WTC11 (cell line): Measurements from ENCODE around the gene POP4. TPM values are rescaled to one million over a fixed set of nuclear protein-coding genes. Genes with fewer than 3 reads are reported as not detected.

ENCODE experiments used
- ATAC-seq: fragments of 200-7000 bp; cut with Tn5 transposase; 2 replicates; pipeline ENCODE4 v1.10.0; 2021; ENCODE audit warnings: mild to moderate bottlenecking, moderate library complexity
- CTCF ChIA-PET: fragments of 300-600 bp; sonication (Branson Sonifier 250); formaldehyde crosslinking; loops from one replicate; lab custom pipeline; 2021; ENCODE audit warnings: antibody characterized with exemption; lab: Charles Lee
- POLR2A ChIA-PET: fragments of 350-600 bp; sonication (Branson Sonifier 250); formaldehyde crosslinking; loops from one replicate; lab custom pipeline; 2021; ENCODE audit warnings: antibody characterized with exemption; lab: Charles Lee
- DNase-seq: peaks from one replicate; pipeline ENCODE4 v3.0.0; 2021; ENCODE audit warnings: low spot score
- H3K27ac Mint-ChIP-seq: 2 replicates; pipeline ENCODE4 v1.8.0; 2021; ENCODE audit warnings: mixed read lengths
- H3K27me3 Mint-ChIP-seq: 2 replicates; pipeline ENCODE4 v1.8.0; 2021; ENCODE audit warnings: low read depth, mild to moderate bottlenecking, moderate library complexity, mixed read lengths
- H3K36me3 Mint-ChIP-seq: 2 replicates; pipeline ENCODE4 v1.8.0; 2021; ENCODE audit warnings: mixed read lengths
- H3K4me1 Mint-ChIP-seq: 2 replicates; pipeline ENCODE4 v1.8.0; 2022; ENCODE audit warnings: mixed read lengths
- H3K4me3 Mint-ChIP-seq: 2 replicates; pipeline ENCODE4 v1.8.0; 2021; ENCODE audit warnings: mild to moderate bottlenecking, moderate library complexity, mixed read lengths
- H3K9me3 Mint-ChIP-seq: 2 replicates; pipeline ENCODE4 v1.8.0; 2021; ENCODE audit warnings: mixed read lengths
- CREM ChIP-seq: sonication (generic); formaldehyde crosslinking; IDR thresholded peaks from 2 replicates; pipeline ENCODE4 v1.8.1; 2022; ENCODE audit warnings: mild to moderate bottlenecking, missing genetic modification reagents, moderate library complexity
- EMX1 ChIP-seq: fragments of 250-450 bp; sonication (Bioruptor Pico); IDR thresholded peaks from 2 replicates; pipeline ENCODE4 v1.8.0; 2021; ENCODE audit warnings: mild to moderate bottlenecking
- GABPB1 ChIP-seq: sonication (generic); formaldehyde crosslinking; IDR thresholded peaks from 2 replicates; pipeline ENCODE4 v1.8.1; 2023; ENCODE audit warnings: mild to moderate bottlenecking, missing genetic modification reagents
- HMGA2 ChIP-seq: fragments of 250-450 bp; sonication (Bioruptor Pico); IDR thresholded peaks from 2 replicates; pipeline ENCODE4 v1.4.0; 2021; ENCODE audit warnings: mild to moderate bottlenecking, moderate library complexity
- KAT7 ChIP-seq: sonication (generic); formaldehyde crosslinking; IDR thresholded peaks from 2 replicates; pipeline ENCODE4 v1.8.1; 2023; ENCODE audit warnings: missing genetic modification reagents, mild to moderate bottlenecking, borderline replicate concordance
- MYBL2 ChIP-seq: sonication (generic); formaldehyde crosslinking; IDR thresholded peaks from 2 replicates; pipeline ENCODE4 v1.8.1; 2023; ENCODE audit warnings: mild to moderate bottlenecking, moderate library complexity, missing genetic modification reagents
- NFATC4 ChIP-seq: fragments of 250-450 bp; sonication (Bioruptor Pico); IDR thresholded peaks from 2 replicates; pipeline ENCODE4 v1.9.0; 2021; ENCODE audit warnings: mild to moderate bottlenecking
- NR2C2 ChIP-seq: sonication (generic); formaldehyde crosslinking; IDR thresholded peaks from 2 replicates; pipeline ENCODE4 v1.8.0; 2022; ENCODE audit warnings: mild to moderate bottlenecking, missing genetic modification reagents
- SOX15 ChIP-seq: fragments of 250-450 bp; sonication (Bioruptor Pico); IDR thresholded peaks from 2 replicates; pipeline ENCODE4 v1.9.0; 2021; ENCODE audit warnings: mild to moderate bottlenecking
- ZBTB21 ChIP-seq: sonication (generic); formaldehyde crosslinking; IDR thresholded peaks from 2 replicates; pipeline ENCODE4 v1.8.1; 2023; ENCODE audit warnings: mild to moderate bottlenecking, missing genetic modification reagents, borderline replicate concordance
- ZNF396 ChIP-seq: fragments of 250-450 bp; sonication (Bioruptor Pico); IDR thresholded peaks from 2 replicates; pipeline ENCODE4 v1.8.0; 2021; ENCODE audit warnings: mild to moderate bottlenecking, moderate library complexity, borderline replicate concordance
- ZNF416 ChIP-seq: fragments of 250-450 bp; sonication (Bioruptor Pico); IDR thresholded peaks from 2 replicates; pipeline ENCODE4 v1.9.0; 2021; ENCODE audit warnings: mild to moderate bottlenecking, inconsistent platforms
- ZNF671 ChIP-seq: fragments of 250-450 bp; sonication (Bioruptor Pico); IDR thresholded peaks from 2 replicates; pipeline ENCODE4 v1.8.0; 2021; ENCODE audit warnings: mild to moderate bottlenecking
- total RNA-seq: library from RNA; stranded (reverse); gene quantifications from 3 replicates; pipeline ENCODE4 v1.2.3, GENCODE V29; 2021
- TF ChIP-seq, protein P1 (sequence below): sonication (generic); formaldehyde crosslinking; IDR thresholded peaks from 2 replicates; pipeline ENCODE4 v1.8.1; 2023; ENCODE audit warnings: mild to moderate bottlenecking, missing genetic modification reagents
- TF ChIP-seq, protein P2 (sequence below): fragments of 250-450 bp; sonication (Bioruptor Pico); IDR thresholded peaks from 2 replicates; pipeline ENCODE4 v1.9.0; 2021; ENCODE audit warnings: mild to moderate bottlenecking, borderline replicate concordance
- TF ChIP-seq, protein P3 (sequence below): sonication (generic); formaldehyde crosslinking; IDR thresholded peaks from 2 replicates; pipeline ENCODE4 v1.8.0; 2022; ENCODE audit warnings: mild to moderate bottlenecking, missing genetic modification reagents
- TF ChIP-seq, protein P4 (sequence below): sonication (generic); formaldehyde crosslinking; IDR thresholded peaks from 2 replicates; pipeline ENCODE4 v1.8.1; 2022; ENCODE audit warnings: low read depth, missing genetic modification reagents, borderline replicate concordance
- TF ChIP-seq, protein P5 (sequence below): sonication (generic); formaldehyde crosslinking; IDR thresholded peaks from 2 replicates; pipeline ENCODE4 v1.8.1; 2023; ENCODE audit warnings: mild to moderate bottlenecking, missing genetic modification reagents
- TF ChIP-seq, protein P6 (sequence below): fragments of 250-450 bp; sonication (Bioruptor Pico); IDR thresholded peaks from 2 replicates; pipeline ENCODE4 v1.9.0; 2021; ENCODE audit warnings: mild to moderate bottlenecking
- TF ChIP-seq, protein P7 (sequence below): sonication (generic); formaldehyde crosslinking; IDR thresholded peaks from 2 replicates; pipeline ENCODE4 v1.8.1; 2022; ENCODE audit warnings: missing genetic modification reagents, borderline replicate concordance
- TF ChIP-seq, protein P8 (sequence below): sonication (generic); formaldehyde crosslinking; IDR thresholded peaks from 2 replicates; pipeline ENCODE4 v1.8.0; 2022; ENCODE audit warnings: mild to moderate bottlenecking, missing genetic modification reagents

Gene POP4
- total RNA-seq, 1 experiment from 2014 or later, result 46.7 TPM

DNA sequence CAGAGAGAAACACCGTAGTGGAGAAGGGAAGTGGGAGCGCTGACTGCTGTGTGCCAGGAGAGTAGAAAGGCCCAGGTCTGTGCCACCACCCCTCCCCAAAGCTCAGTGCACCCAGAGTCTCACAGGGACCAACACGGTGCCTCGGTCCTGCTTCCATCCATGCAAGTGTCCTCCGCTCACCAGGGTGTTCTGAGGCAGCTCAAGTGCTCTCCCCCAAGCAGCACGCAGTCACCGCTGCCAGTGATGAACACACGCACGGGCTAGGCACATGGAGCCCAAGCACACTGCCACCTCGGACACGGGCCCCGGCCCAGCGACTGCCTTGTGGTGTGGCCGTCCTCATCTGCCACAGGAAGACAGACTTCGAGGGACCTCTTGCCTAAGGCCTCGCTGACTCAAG is 10.5 kb downstream of the POP4 start:
- no peaks in the 10 kb centered on the region for H3K9me3 Mint-ChIP-seq
- H3K27me3 Mint-ChIP-seq, result no peaks in the 10 kb centered on the region; the same call in 1 of the 2 replicates
- TF ChIP-seq KAT7 (CRISPR knock-in tag) (no peak), CREM (CRISPR knock-in tag) (no peak), EMX1 (CRISPR knock-in tag) (no peak), NFATC4 (no peak), ZNF416 (CRISPR knock-in tag) (no peak), MYBL2 (no peak)
- TF ChIP-seq, protein P1, sequence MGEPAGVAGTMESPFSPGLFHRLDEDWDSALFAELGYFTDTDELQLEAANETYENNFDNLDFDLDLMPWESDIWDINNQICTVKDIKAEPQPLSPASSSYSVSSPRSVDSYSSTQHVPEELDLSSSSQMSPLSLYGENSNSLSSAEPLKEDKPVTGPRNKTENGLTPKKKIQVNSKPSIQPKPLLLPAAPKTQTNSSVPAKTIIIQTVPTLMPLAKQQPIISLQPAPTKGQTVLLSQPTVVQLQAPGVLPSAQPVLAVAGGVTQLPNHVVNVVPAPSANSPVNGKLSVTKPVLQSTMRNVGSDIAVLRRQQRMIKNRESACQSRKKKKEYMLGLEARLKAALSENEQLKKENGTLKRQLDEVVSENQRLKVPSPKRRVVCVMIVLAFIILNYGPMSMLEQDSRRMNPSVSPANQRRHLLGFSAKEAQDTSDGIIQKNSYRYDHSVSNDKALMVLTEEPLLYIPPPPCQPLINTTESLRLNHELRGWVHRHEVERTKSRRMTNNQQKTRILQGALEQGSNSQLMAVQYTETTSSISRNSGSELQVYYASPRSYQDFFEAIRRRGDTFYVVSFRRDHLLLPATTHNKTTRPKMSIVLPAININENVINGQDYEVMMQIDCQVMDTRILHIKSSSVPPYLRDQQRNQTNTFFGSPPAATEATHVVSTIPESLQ, result no peak
- TF ChIP-seq, protein P2, sequence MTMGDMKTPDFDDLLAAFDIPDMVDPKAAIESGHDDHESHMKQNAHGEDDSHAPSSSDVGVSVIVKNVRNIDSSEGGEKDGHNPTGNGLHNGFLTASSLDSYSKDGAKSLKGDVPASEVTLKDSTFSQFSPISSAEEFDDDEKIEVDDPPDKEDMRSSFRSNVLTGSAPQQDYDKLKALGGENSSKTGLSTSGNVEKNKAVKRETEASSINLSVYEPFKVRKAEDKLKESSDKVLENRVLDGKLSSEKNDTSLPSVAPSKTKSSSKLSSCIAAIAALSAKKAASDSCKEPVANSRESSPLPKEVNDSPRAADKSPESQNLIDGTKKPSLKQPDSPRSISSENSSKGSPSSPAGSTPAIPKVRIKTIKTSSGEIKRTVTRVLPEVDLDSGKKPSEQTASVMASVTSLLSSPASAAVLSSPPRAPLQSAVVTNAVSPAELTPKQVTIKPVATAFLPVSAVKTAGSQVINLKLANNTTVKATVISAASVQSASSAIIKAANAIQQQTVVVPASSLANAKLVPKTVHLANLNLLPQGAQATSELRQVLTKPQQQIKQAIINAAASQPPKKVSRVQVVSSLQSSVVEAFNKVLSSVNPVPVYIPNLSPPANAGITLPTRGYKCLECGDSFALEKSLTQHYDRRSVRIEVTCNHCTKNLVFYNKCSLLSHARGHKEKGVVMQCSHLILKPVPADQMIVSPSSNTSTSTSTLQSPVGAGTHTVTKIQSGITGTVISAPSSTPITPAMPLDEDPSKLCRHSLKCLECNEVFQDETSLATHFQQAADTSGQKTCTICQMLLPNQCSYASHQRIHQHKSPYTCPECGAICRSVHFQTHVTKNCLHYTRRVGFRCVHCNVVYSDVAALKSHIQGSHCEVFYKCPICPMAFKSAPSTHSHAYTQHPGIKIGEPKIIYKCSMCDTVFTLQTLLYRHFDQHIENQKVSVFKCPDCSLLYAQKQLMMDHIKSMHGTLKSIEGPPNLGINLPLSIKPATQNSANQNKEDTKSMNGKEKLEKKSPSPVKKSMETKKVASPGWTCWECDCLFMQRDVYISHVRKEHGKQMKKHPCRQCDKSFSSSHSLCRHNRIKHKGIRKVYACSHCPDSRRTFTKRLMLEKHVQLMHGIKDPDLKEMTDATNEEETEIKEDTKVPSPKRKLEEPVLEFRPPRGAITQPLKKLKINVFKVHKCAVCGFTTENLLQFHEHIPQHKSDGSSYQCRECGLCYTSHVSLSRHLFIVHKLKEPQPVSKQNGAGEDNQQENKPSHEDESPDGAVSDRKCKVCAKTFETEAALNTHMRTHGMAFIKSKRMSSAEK (CRISPR knock-in tag), result no peak
- TF ChIP-seq, protein P3, sequence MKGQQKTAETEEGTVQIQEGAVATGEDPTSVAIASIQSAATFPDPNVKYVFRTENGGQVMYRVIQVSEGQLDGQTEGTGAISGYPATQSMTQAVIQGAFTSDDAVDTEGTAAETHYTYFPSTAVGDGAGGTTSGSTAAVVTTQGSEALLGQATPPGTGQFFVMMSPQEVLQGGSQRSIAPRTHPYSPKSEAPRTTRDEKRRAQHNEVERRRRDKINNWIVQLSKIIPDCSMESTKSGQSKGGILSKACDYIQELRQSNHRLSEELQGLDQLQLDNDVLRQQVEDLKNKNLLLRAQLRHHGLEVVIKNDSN (CRISPR knock-in tag), result no peak
- POLR2A ChIA-PET, result interaction anchor here (1.2 kb wide), 1 partner anchor 10 kb away, joined by 4 read pairs; the partner anchor contains the start of gene POP4
- H3K27ac Mint-ChIP-seq, result no peak overlapping the region; the same call in 1 of the 2 replicates
- H3K4me3 Mint-ChIP-seq, result no peak overlapping the region
- DNase-seq, result no peak
- CTCF ChIA-PET, result interaction anchor here (1.7 kb wide), 1 partner anchor 143 kb away, joined by 4 read pairs; no protein-coding TSS in a partner anchor
- no peak for ATAC-seq
- no peaks in the 10 kb centered on the region for H3K4me1 Mint-ChIP-seq
- peaks cover 35% of the 10 kb centered on the region for H3K36me3 Mint-ChIP-seq

DNA sequence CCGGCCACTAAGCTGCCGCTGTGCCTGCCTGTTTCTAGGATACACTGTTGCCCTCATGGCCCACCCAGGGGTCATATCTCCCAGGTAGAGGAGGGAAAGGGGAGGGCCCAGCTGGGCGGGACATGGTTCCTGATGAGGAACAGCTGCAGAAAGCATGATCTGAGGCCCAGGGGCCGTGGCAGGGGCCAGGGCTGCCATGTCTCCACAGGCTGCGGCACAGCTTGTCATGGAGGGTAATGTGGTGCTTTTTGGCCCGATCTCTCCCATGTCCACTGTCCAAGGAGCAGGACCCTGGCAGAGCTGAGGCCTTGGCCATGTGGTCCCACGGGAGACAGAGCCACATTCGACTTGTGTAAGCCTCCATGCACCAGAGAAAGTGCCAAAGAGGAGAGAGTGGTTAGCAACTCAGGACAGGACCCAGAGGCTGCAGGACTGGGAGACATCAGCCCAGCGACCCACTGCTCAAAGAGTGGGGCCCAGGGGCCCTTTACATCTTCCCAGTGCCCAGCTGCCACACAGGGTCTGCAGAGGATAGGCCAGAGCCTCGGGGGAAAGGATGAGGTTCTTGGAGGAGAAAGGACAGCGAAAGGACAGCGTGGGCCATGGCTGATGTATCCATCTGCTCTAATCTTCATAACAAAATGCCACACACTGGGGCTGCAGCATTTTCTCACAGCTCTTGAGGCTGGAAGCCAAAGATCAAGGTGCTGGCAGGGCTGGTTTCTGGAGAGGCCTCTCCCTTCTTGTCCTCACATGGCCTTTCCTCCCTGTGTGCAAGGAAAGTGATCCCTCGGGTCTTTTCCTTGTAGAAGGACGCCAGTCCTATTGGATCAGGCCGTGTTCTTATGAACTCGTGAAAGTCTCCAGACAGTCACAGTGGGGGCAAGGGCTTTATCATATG is 11.5 kb downstream of the POP4 start:
- Mint-ChIP-seq H3K27me3 (no peaks in the 10 kb centered on the region; the same call in 1 of the 2 replicates), H3K27ac (peak overlapping the region; percentile 77), H3K4me3 (no peak overlapping the region), H3K9me3 (no peaks in the 10 kb centered on the region), H3K4me1 (no peaks in the 10 kb centered on the region), H3K36me3 (peaks cover 26% of the 10 kb centered on the region)
- POLR2A ChIA-PET, result interaction anchor here (1.2 kb wide), 1 partner anchor 11 kb away, joined by 4 read pairs; the partner anchor contains the start of gene POP4
- ATAC-seq (no peak), DNase-seq (no peak)
- CTCF ChIA-PET, result interaction anchor here (1.2 to 2.0 kb wide), 3 partner anchors 51 to 142 kb away, joined by 4 to 10 read pairs (median 4); no protein-coding TSS in a partner anchor
- TF ChIP-seq, protein P4, sequence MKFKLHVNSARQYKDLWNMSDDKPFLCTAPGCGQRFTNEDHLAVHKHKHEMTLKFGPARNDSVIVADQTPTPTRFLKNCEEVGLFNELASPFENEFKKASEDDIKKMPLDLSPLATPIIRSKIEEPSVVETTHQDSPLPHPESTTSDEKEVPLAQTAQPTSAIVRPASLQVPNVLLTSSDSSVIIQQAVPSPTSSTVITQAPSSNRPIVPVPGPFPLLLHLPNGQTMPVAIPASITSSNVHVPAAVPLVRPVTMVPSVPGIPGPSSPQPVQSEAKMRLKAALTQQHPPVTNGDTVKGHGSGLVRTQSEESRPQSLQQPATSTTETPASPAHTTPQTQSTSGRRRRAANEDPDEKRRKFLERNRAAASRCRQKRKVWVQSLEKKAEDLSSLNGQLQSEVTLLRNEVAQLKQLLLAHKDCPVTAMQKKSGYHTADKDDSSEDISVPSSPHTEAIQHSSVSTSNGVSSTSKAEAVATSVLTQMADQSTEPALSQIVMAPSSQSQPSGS, result no peak
- no peak for TF ChIP-seq ZNF671
- no peak for TF ChIP-seq GABPB1 (CRISPR knock-in tag)
- TF ChIP-seq, protein P5, sequence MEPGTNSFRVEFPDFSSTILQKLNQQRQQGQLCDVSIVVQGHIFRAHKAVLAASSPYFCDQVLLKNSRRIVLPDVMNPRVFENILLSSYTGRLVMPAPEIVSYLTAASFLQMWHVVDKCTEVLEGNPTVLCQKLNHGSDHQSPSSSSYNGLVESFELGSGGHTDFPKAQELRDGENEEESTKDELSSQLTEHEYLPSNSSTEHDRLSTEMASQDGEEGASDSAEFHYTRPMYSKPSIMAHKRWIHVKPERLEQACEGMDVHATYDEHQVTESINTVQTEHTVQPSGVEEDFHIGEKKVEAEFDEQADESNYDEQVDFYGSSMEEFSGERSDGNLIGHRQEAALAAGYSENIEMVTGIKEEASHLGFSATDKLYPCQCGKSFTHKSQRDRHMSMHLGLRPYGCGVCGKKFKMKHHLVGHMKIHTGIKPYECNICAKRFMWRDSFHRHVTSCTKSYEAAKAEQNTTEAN, result no peak
- TF ChIP-seq ZNF396 (CRISPR knock-in tag), result no peak
- no peak for TF ChIP-seq SOX15
- no peak for TF ChIP-seq NR2C2
- no peak for TF ChIP-seq HMGA2 (CRISPR knock-in tag)
- TF ChIP-seq CREM (CRISPR knock-in tag), result no peak
- TF ChIP-seq, protein P6, sequence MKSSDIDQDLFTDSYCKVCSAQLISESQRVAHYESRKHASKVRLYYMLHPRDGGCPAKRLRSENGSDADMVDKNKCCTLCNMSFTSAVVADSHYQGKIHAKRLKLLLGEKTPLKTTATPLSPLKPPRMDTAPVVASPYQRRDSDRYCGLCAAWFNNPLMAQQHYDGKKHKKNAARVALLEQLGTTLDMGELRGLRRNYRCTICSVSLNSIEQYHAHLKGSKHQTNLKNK (CRISPR knock-in tag), result no peak
- TF ChIP-seq, protein P7, sequence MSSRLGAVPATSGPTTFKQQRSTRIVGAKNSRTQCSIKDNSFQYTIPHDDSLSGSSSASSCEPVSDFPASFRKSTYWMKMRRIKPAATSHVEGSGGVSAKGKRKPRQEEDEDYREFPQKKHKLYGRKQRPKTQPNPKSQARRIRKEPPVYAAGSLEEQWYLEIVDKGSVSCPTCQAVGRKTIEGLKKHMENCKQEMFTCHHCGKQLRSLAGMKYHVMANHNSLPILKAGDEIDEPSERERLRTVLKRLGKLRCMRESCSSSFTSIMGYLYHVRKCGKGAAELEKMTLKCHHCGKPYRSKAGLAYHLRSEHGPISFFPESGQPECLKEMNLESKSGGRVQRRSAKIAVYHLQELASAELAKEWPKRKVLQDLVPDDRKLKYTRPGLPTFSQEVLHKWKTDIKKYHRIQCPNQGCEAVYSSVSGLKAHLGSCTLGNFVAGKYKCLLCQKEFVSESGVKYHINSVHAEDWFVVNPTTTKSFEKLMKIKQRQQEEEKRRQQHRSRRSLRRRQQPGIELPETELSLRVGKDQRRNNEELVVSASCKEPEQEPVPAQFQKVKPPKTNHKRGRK (CRISPR knock-in tag), result no peak
- no peak for TF ChIP-seq ZBTB21 (CRISPR knock-in tag)
- TF ChIP-seq, protein P8, sequence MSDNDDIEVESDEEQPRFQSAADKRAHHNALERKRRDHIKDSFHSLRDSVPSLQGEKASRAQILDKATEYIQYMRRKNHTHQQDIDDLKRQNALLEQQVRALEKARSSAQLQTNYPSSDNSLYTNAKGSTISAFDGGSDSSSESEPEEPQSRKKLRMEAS (CRISPR knock-in tag), result no peak
